Measurements from ENCODE around the gene SF1.
"Not testable (repeated sequence)": the region's sequence is repeated elsewhere in the genome, so short reads cannot be mapped to it uniquely, and the experiment has no call there.

The SF1 gene, protein sequence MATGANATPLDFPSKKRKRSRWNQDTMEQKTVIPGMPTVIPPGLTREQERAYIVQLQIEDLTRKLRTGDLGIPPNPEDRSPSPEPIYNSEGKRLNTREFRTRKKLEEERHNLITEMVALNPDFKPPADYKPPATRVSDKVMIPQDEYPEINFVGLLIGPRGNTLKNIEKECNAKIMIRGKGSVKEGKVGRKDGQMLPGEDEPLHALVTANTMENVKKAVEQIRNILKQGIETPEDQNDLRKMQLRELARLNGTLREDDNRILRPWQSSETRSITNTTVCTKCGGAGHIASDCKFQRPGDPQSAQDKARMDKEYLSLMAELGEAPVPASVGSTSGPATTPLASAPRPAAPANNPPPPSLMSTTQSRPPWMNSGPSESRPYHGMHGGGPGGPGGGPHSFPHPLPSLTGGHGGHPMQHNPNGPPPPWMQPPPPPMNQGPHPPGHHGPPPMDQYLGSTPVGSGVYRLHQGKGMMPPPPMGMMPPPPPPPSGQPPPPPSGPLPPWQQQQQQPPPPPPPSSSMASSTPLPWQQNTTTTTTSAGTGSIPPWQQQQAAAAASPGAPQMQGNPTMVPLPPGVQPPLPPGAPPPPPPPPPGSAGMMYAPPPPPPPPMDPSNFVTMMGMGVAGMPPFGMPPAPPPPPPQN

GRCh38 chr11:64778473-64779298, at the start of gene SF1:
Gene SF1 (minus strand): TSS chr11:64778542. CDS start chr11:64778392, 150 bp downstream.
- peak; percentile 100 for DNase-seq

DNA sequence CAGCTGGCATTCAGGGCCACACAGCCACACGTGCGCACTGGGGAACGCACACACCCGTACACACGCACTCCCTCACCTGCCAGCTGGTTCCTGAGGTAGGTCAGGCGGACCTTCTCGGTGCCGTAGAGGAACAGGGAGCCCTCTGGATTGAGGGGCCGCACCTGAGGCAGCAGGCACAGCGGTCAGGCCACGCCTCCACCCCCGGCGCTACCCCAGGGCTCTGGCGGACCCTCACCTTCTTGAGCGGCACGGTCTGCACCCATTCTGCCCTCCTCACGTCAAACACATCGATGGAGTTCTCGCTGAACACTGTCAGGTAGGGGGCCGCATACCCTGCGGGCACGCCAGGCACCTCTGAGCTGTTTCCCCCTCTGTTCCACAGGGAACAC, 49.1 kb upstream of the SF1 start:
- no peak for DNase-seq

- DNase-seq: no peak
Observed at GRCh38 chr11:64826578-64827450, 48.5 kb upstream of the SF1 start.

GRCh38 chr11:64826062-64826461, 47.7 kb upstream of the SF1 start:
- no peak for DNase-seq

DNA sequence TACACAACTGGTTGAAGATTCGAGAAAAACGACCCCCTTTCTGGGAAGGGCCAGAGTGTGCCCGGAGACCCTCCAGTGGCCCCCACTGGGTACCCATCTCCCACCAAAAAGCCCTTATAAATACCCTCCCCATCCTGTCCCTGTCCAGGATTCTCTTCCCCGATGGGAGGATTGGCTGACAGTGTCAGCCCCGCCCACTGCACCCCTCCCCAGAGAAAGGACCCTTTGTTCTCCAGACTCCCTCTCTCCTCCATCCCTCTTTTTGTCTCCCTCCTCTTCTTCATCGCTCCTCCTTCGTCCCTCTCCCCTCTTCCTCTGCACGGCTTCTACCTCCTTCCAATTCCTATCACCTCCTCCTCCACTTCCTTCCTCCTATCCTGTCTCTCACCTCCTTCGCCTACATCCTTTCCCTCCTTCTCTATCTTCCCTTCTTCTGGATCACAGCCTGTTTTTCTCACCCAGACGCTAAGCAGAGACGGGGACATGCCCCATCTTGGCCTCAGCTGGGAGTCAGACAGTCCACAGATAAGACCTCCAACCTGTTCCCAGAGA, 45.3 kb upstream of the SF1 start:
- no peak for DNase-seq

DNA sequence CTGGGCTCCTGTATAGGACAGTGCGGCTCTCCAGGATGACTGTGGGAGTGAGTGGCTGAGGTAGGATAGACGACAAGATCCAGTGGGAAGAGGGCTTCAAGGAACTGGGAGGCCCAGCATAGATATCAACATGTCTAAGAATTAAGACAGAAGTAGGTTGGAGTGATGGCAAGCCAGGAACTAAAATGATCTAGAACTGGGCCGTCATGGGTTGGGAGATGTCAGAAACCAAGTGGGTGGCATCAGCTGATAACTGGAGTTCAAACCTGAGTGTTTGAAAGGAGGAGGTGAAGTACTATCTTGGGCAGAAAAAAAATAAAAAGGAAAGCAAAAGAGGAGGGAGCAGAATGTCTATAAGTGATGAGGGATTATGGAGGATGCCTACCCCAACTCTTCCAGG, 39.1 kb upstream of the SF1 start:
- no peak for DNase-seq

- DNase-seq: not testable (repeated sequence)
Observed at GRCh38 chr11:64815433-64815832, 37.1 kb upstream of the SF1 start.

- DNase-seq: no peak
Observed at GRCh38 chr11:64814712-64815187, 36.4 kb upstream of the SF1 start.

GRCh38 chr11:64813826-64814225, 35.5 kb upstream of the SF1 start:
- DNase-seq: no peak

GRCh38 chr11:64810891-64811272, 32.5 kb upstream of the SF1 start:
- no peak for DNase-seq

DNA sequence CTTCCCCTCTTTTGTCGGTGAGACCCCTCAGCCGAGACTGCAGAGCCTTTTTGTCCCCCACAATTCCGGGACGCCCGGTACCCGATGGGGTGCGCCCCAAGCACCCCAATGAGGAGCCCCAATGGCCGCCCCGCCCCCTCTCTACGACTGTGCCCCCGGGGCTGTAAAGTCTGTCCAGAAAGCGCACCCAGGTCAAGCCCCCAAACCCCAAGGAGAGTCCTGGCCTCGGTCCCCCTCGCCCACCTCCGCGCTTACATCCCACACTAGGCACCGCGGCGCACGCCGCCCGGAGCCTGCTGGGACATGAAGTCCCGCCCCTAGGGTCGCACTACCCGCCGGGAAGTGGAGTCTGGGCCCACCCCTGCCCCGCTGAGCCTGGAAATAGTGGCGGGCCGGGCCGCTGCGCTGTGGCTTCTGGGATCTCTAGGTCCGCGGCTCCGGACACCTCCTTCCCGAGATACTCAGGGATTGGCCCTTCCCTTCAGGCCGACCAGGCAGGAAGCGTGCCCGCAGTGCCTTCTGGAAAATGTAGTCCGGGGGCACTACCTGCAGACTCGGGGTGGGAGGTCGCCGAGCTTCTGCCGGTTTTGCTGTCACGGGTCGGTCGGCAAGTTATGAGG, 32.0 kb upstream of the SF1 start, which contains the start of gene MEN1:
Gene MEN1 (minus strand): TSS at position 281 of the 620 bp plus-strand sequence. CDS start 442 bp downstream, outside the sequence.
- peak; percentile 96 for DNase-seq

DNA sequence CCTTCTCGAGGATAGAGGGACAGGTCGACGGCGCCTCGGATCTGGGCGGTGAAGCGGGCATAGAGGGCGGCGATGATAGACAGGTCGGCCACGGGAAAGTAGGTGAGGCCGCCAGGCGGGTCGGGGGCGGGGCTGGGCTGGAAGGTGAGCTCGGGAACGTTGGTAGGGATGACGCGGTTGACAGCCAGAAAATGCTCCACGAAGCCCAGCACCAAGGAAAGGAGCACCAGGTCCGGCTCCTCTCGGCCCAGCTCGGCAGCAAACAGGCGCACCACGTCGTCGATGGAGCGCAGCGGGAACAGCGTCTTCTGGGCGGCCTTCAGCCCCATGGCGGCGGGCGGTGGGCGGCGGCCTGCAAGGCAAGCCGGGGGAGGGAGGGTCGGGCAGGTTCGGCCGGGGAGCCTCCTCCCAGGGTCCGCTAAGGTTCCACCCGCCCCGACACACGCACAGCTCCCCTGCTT, 31.5 kb upstream of the SF1 start:
- peak; percentile 12 for DNase-seq

DNA sequence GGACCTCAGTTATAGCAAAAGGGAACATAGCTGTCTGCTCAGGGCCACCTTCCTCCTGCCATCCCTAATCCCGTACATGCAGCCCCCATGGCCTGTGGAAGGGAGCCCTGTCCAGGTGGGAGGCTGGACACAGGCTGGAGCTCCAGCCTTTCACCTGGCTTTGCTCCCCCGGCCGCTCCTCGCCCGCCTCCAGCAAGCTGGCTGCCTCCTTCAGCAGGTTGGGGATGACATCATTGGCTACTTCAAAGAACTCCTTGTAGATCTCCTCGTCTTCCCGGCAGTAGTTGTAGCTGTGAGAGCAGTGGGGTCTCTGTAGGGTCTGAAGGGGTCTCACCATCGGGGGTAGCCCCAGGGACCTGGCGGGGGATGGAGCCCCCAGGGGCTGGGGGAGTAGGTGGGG, 27.1 kb upstream of the SF1 start:
- DNase-seq: no peak

DNA sequence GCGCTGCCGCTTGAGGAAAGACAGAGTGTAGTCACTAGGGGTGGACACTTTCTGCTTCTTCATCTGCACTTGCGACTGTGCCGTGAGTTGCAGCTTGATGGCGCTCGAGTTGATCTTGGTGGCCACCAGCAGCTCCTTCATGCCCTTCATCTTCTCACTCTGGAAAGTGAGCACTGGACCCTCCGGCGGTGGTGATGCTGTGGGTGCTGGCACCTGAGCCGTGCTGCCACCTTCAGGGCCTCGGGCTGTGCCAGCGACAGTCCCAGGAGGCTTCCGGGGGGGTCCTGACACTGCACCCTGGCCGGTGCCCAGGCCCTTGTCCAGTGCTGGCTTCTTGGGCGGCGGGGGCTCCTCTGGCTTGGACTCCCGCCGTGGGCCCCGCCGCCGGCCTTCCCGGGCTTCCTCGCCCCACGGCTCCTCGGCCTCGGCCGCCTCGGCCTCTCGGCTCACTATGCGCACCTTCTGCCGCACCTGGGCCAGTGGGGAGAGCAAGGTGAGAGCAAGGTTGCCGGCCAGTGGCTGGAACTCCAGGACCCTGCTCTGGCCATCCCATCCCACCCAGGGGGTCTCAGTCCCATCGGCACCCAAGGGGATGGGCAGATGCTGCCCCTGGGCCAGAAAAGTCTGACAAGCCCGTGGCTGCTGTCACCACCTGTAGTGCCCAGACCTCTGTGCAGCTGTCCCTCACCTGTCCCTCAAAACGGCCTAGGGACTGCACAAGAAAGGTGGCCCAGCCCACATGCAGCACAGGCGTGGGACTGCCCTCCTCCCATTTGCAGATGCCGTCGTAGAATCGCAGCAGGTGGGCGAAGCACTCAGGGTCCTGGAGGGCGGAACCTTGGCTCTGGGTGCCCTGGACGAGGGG, 26.2 kb upstream of the SF1 start:
- DNase-seq: no peak

- DNase-seq: no peak
Observed at GRCh38 chr11:64803846-64804345, 25.6 kb upstream of the SF1 start.

- DNase-seq: peak; percentile 70
Observed at GRCh38 chr11:64803158-64803845, 25.0 kb upstream of the SF1 start, which contains the start of gene MAP4K2. Gene MAP4K2 (minus strand): TSS chr11:64803214. CDS start chr11:64803149, 65 bp downstream.

DNA sequence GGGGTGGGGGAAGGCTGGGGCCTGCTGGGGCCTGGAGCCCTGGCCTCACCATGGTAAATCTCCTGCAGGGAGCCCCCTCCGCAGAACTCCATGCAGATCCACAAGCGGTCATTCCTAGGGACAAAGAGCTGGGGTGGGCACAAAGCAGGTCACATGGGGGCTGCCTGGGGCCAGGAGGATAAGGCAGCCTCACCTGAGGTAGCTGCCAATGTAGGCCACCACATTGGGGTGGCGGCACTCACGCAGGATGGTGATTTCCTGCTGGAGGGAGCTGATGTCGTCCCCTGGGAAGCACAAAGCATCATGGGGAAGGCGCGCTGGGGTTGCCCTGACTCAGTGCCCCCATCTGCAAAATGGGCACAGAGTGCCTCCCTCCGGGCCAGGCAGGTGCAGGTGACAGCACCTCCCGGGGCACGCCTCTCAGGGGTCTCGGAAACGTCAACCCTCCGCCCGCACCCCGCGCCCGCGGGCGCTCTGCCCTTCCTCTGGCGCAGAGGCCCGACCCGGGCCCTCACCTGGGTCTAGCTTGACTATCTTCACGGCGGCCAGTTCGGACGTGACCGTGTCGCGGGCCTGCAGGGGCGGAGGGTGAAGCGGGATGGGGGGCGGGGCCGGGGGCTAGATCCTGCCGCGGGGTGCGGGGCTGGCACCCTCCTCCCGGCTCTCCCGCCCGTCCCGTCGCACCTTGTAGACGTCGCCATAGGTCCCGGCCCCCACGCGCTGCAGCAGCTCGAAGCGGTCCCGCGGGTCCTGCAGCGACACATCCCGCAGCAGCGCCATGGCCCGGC, 24.2 kb upstream of the SF1 start:
- no peak for DNase-seq

- no peak for DNase-seq
Observed at GRCh38 chr11:64801561-64802369, 23.4 kb upstream of the SF1 start.

Data from DMS79 (cell line).